ENCODE results near the gene NEDD4L. TPM values are rescaled to one million over a fixed set of nuclear protein-coding genes. Genes with fewer than 3 reads are reported as not detected.
"Not testable (repeated sequence)": the region's sequence is repeated elsewhere in the genome, so short reads cannot be mapped to it uniquely, and the experiment has no call there.

The NEDD4L gene
- total RNA-seq, 2 donors from 2014 or later, result 5.0 to 7.3 TPM

DNA sequence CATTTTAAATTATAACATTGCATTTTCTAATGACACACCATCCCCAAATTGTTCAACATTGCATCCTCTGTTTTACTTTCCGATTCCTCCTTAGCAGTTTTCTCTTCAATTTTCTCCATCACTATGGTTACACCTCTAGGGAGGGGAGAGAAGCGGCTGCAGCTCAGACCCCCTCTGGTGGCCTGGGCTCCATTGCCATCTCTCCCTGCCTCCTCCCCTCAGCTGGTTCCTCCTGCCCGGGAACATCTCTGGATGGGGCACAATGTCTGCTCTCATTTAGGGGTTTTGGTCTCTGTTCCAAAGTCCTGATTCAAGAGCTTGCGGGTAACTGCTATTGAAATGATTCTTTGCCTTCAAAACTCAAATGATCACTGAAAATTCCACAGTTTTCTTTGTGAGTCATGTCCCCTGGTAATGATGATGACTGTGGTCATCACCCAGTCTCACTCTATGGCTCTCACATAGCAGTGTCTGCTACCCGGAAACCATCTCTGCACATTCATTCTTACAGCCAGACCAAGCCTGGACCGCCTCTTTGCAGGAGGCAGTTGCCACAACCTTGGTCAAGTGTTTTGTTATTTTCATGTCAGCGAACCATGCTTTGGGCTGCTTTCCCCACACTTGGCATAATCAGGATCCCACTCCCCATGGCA lies 321.0 kb downstream of the NEDD4L start:
- no peaks in the 10 kb centered on the region for H3K27me3 Mint-ChIP-seq (ENCODE audit: low read depth)
- H3K36me3 Mint-ChIP-seq (ENCODE audit: insufficient read depth in 2 of 2), result no peaks in the 10 kb centered on the region
- H3K4me1 Mint-ChIP-seq (ENCODE audit: low read depth), result peaks cover 7% of the 10 kb centered on the region
- peak overlapping the region in 1 of 2 donors; percentile 23 for H3K4me3 Mint-ChIP-seq
- no peaks in the 10 kb centered on the region for H3K9me3 Mint-ChIP-seq
- ATAC-seq (replicated peaks in 1 of 2) (peak in 1 of 2 donors; percentile 44), DNase-seq (no peak)
- no peak overlapping the region for H3K27ac Mint-ChIP-seq

DNA sequence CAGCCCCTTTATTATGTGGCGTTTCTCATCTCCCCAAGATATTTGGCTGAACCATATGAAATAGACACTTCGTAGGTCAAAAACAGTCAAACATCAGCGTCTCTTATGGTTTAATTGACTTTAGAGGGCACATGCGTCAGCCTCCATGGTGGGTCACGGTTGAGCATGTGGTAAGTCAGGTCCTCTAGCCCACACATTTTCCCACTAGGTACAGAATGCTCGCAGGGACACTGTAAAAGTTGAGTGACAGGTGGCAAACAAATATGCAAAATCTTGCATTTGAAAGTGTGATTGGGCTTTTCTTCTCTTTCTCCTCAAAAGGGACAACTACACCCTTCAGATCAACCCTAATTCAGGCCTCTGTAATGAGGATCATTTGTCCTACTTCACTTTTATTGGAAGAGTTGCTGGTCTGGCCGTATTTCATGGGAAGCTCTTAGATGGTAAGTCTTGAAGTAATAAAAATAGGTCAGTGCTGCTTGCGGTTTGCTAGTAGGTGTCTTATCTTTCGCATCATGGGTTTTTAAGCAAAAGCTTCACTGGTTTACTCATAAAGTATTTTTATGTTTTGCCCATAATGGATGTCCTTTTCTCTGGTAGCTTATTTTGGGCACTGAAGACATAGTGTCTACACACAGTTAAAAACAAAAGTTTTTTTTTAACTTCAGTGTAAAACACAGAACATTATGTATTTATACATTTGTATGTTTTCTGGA lies 323.6 kb downstream of the NEDD4L start:
- Mint-ChIP-seq H3K27ac (no peak overlapping the region), H3K4me1 (ENCODE audit: low read depth) (peaks cover 7% of the 10 kb centered on the region), H3K4me3 (no peak overlapping the region), H3K9me3 (no peaks in the 10 kb centered on the region), H3K27me3 (ENCODE audit: low read depth) (no peaks in the 10 kb centered on the region), H3K36me3 (ENCODE audit: insufficient read depth in 2 of 2) (no peaks in the 10 kb centered on the region)
- ATAC-seq (replicated peaks in 1 of 2) (no peak), DNase-seq (no peak)

DNA sequence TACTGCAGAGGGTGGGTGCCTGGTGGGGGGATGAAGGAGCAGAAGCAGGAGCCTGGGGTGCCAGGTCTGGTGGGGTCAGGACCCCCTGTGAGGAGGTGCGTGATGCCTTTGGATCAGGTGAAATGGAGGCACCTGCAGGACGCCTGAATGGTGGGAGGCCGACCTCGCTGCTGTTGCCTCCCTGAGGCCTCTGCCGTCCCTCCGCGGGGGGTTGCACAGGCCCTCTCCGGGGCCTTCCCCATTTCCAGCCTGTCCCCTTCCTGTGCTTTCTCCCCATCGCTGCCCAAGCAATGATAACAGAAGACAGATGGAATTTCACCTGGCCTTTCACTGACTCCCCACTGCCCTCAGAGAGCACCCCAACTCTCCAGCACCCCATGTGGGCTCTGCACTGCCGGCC lies 325.6 kb downstream of the NEDD4L start:
- ATAC-seq (replicated peaks in 1 of 2), result no peak

DNA sequence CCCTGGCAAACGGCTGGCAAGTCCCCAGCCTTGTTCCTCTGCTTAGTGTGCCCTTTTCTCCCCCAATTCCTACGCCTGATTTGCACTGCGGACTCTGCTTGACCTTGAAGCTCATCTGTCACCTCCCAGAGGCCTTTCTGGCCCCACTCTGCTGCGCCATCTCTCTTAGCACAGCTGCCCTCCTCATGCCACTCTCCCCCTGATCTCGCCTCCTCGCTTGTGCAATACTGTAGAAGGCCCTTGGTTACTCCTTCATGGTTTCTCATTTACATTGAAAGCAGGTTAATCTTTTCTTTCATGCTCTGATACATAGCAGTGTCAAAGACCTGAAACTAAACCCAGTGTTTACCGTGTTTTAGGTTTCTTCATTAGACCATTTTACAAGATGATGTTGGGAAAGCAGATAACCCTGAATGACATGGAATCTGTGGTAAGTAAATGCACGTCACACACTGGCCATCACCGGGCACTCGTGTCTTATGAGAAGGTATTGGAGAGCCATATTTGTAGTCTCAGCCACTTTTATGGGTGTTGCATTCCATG lies 326.1 kb downstream of the NEDD4L start:
- Mint-ChIP-seq H3K27me3 (ENCODE audit: low read depth) (no peaks in the 10 kb centered on the region), H3K4me1 (ENCODE audit: low read depth) (no peaks in the 10 kb centered on the region), H3K27ac (no peak overlapping the region), H3K4me3 (no peak overlapping the region), H3K36me3 (ENCODE audit: insufficient read depth in 2 of 2) (no peaks in the 10 kb centered on the region), H3K9me3 (no peaks in the 10 kb centered on the region)
- DNase-seq (no peak), ATAC-seq (replicated peaks in 1 of 2) (no peak)

More for the DNA sequence above, 325.6 kb downstream of the NEDD4L start:
- no peaks in the 10 kb centered on the region for H3K4me1 Mint-ChIP-seq (ENCODE audit: low read depth)
- H3K27ac Mint-ChIP-seq, result no peak overlapping the region
- no peak for DNase-seq
- no peaks in the 10 kb centered on the region for H3K36me3 Mint-ChIP-seq (ENCODE audit: insufficient read depth in 2 of 2)
- no peak overlapping the region for H3K4me3 Mint-ChIP-seq
- no peaks in the 10 kb centered on the region for H3K9me3 Mint-ChIP-seq
- H3K27me3 Mint-ChIP-seq (ENCODE audit: low read depth), result no peaks in the 10 kb centered on the region

DNA sequence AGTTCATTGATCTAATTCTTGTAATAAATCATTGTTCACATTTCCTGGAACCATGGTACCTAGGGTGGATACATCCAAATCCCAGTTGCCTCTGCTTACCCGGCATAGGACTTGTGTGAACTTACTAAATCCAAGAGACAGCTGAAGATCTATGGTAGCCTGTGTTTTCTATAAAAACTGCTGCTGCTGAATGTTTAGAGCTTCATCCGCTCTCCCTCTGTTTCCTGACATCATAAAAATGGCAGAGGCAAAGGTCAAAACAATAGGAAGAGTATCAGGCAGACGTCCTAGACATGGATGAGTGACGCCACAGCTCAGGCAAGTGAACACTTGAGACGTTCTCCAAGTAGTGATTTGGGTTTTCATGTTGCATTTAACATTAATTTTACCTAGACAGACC lies 326.6 kb downstream of the NEDD4L start:
- no peak for DNase-seq
- H3K4me1 Mint-ChIP-seq (ENCODE audit: low read depth), result no peaks in the 10 kb centered on the region

DNA sequence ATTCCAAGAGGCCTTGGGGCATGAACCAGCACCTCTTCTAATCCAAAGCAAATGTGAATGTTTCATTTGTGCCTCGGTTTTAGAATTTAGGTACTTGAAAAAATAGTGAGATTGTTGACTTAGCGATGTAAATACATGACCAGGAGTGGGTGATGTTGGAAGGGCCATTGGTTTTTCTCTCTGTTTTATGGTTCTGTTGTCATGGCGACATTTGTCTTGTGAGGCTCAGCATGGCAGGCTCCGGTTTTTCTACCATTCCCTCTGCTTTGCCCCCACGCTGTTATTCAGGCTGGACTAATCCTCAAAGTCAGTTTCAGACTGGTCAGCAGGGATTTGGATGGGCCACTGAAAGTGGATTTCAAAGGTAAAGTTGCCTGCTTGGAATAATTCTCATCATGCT lies 329.5 kb downstream of the NEDD4L start:
- Mint-ChIP-seq H3K27me3 (ENCODE audit: low read depth) (no peaks in the 10 kb centered on the region), H3K36me3 (ENCODE audit: insufficient read depth in 2 of 2) (no peaks in the 10 kb centered on the region), H3K4me3 (no peak overlapping the region), H3K27ac (no peak overlapping the region), H3K9me3 (no peaks in the 10 kb centered on the region), H3K4me1 (ENCODE audit: low read depth) (no peaks in the 10 kb centered on the region)
- DNase-seq (no peak), ATAC-seq (replicated peaks in 1 of 2) (no peak)

More for the DNA sequence above, 326.6 kb downstream of the NEDD4L start:
- H3K36me3 Mint-ChIP-seq (ENCODE audit: insufficient read depth in 2 of 2), result no peaks in the 10 kb centered on the region
- no peaks in the 10 kb centered on the region for H3K9me3 Mint-ChIP-seq
- ATAC-seq (replicated peaks in 1 of 2), result no peak
- no peak overlapping the region for H3K27ac Mint-ChIP-seq
- no peaks in the 10 kb centered on the region for H3K27me3 Mint-ChIP-seq (ENCODE audit: low read depth)
- no peak overlapping the region for H3K4me3 Mint-ChIP-seq

DNA sequence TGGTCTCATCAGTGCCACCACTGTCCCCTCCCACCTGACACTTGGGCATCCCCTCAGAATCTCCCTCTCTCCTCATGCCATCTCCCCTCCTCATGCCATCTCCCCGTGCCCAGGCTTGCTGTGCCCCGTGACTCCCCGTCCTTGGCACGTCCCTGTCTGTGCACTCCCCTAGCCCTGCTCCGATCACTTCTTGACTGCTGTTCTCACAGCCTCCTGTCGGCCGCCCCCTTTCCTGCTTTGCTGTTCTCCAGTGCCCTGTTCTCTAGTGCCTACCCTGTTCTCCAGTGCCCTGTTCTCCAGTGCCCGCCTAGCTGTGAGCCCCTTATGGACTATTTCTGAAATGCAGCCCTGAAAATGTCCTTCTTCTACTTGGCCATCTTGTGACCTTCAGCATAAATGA lies 331.0 kb downstream of the NEDD4L start:
- H3K4me3 Mint-ChIP-seq, result no peak overlapping the region
- no peaks in the 10 kb centered on the region for H3K9me3 Mint-ChIP-seq
- H3K27ac Mint-ChIP-seq, result no peak overlapping the region
- no peaks in the 10 kb centered on the region for H3K36me3 Mint-ChIP-seq (ENCODE audit: insufficient read depth in 2 of 2)
- ATAC-seq (replicated peaks in 1 of 2) (no peak), DNase-seq (no peak)
- no peaks in the 10 kb centered on the region for H3K4me1 Mint-ChIP-seq (ENCODE audit: low read depth)
- no peaks in the 10 kb centered on the region for H3K27me3 Mint-ChIP-seq (ENCODE audit: low read depth)

DNA sequence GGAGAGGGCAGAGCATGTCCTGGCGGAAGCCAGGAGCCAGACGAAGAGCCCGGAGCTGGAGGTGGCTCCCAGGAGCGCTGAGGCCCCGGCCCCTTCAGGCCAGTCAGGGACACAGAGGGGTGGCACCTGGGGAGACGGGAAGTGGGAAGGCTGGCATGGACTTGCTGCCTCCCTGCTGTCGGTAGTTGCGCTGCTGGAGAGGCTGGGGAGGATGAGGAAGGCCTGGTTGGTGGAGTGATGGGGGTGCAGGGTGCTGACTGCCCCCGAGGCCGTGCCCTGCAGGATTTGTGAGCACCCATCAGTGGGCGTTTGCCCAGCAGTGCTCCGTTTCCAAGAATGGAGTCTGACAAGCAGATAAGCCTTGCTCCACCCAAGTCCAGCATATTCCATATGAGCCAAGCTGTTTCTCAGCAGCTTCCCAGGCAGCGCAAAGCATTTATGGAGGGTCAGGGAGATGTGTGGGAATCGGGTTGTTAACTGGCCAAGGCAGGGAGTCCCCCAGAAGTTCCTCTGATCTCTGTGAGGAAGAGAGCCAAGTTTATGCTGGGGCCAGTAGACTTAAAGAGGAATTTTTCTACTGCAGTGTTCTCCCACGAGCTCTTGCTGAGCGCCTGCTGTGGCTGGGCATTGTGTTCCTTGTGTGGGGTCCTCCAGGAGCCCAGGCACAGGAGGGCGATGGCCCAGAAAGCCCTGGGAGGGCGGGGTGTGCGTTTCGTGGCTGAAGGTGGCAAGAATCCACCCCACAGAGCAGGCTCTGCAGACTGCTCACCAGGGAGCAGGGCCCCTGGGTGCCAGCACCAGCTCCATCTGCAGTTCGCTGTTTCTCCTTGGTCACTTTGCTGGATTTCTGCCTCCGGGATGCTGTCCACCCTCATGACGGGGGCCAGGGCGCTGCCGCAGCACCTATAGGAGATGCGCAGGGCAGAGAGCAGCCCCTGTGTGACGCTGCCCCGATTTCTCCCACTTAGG lies 334.7 kb downstream of the NEDD4L start:
- no peaks in the 10 kb centered on the region for H3K4me1 Mint-ChIP-seq (ENCODE audit: low read depth)
- no peak for DNase-seq
- no peaks in the 10 kb centered on the region for H3K36me3 Mint-ChIP-seq (ENCODE audit: insufficient read depth in 2 of 2)
- no peaks in the 10 kb centered on the region for H3K27me3 Mint-ChIP-seq (ENCODE audit: low read depth)
- no peaks in the 10 kb centered on the region for H3K9me3 Mint-ChIP-seq
- no peak overlapping the region for H3K4me3 Mint-ChIP-seq
- ATAC-seq (replicated peaks in 1 of 2), result no peak
- no peak overlapping the region for H3K27ac Mint-ChIP-seq

DNA sequence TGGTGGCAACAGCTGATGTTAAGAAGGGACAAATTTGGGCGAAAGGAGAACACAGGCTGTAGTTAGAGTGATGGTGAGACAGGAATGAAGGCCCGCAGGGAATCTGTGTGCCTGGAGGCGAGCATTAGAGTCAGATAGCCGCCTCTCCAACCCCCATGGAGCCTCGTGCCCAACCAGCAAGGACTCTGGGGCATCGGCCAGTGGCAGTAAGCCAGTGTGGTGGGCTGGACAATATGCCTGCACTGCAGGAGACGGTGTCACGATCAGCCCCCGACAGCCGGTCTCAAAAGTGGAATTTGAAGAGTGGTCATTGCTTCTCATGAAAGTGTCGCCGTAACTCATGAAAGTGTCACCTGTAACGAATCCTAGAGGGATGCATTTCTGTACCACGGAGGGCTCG lies 335.4 kb downstream of the NEDD4L start:
- H3K9me3 Mint-ChIP-seq, result no peaks in the 10 kb centered on the region
- DNase-seq, result no peak
- H3K4me3 Mint-ChIP-seq, result no peak overlapping the region
- no peak for ATAC-seq (replicated peaks in 1 of 2)
- no peaks in the 10 kb centered on the region for H3K36me3 Mint-ChIP-seq (ENCODE audit: insufficient read depth in 2 of 2)
- no peaks in the 10 kb centered on the region for H3K27me3 Mint-ChIP-seq (ENCODE audit: low read depth)
- H3K4me1 Mint-ChIP-seq (ENCODE audit: low read depth), result no peaks in the 10 kb centered on the region
- H3K27ac Mint-ChIP-seq, result no peak overlapping the region

DNA sequence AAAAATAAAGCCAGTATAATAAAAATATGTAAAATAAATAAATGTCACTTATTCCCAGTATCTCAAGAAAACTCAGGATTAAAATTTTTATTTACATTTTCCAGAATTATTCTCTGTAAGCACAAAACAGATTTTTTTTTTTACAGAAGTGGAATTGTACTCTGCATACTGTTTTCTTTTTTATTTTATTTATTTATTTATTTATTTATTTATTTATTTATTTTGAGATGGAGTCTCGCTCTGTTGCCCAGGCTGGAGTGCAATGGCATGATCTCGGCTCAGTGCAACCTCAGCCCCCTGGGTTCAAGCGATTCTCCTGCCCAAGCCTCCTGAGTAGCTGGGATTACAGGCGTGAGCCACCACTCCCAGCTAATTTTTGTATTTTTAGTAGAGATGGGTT lies 336.1 kb downstream of the NEDD4L start:
- not testable (repeated sequence) for H3K36me3 Mint-ChIP-seq (ENCODE audit: insufficient read depth in 2 of 2); H3K27ac Mint-ChIP-seq; DNase-seq; H3K27me3 Mint-ChIP-seq (ENCODE audit: low read depth); H3K9me3 Mint-ChIP-seq; H3K4me3 Mint-ChIP-seq; H3K4me1 Mint-ChIP-seq (ENCODE audit: low read depth); ATAC-seq (replicated peaks in 1 of 2)

DNA sequence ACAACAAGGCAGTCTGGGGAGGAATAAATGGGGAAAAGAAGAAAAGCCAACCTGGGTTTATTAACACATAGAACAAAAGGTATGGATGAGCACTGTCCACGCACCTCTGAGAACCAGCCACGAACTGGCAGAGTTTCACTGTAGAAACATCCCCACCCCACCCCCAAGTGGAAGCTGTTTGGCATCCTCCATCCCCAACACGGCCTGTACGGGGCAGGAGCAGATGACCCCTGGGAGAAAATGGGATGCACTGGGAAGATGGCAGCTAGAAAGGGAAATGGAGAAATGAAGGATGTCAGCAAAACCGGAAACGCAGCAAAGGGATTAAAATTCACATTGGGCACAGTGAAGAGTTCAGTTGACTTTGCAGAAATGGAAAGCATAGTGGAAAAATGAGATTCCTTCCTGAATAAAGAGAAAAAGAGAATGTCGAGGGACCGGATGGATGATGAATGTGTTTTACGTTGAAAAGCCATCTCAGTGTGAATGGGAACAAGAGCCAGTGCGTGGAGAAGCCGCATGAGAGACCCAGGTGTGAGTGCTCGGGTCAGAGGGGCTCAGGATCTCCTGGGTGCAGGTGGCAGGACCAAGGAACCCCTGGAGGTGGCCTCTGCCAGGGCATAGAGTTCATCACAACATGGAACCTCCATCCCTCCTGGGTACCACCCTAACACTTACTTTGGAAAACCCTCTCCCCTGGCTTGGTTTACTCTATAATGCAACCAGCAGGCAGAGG lies 337.8 kb downstream of the NEDD4L start:
- Mint-ChIP-seq H3K4me1 (ENCODE audit: low read depth) (no peaks in the 10 kb centered on the region), H3K9me3 (no peaks in the 10 kb centered on the region), H3K27ac (no peak overlapping the region), H3K36me3 (ENCODE audit: insufficient read depth in 2 of 2) (no peaks in the 10 kb centered on the region), H3K27me3 (ENCODE audit: low read depth) (no peaks in the 10 kb centered on the region), H3K4me3 (no peak overlapping the region)
- no peak for DNase-seq
- no peak for ATAC-seq (replicated peaks in 1 of 2)

DNA sequence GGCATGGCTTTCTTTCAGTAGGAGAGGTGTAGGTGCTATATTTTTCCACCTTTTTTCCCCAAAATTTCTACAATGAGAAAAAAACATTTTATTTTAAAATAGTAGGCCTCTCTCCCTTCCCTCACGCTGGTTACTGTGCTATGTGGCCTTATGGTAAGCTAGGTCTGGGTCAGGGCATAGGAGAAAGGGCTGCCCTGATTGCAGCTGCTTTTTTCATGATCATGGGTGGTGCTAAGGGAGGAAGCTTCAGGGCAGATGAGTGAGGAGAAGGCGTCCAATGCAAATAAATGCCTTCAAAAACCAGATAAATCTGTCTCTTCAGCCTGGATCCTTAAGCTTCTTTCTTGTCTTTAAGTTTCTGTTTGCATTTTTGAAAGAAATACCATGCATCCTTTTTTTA lies 338.4 kb downstream of the NEDD4L start:
- Mint-ChIP-seq H3K27ac (no peak overlapping the region), H3K36me3 (ENCODE audit: insufficient read depth in 2 of 2) (no peaks in the 10 kb centered on the region), H3K9me3 (no peaks in the 10 kb centered on the region), H3K27me3 (ENCODE audit: low read depth) (no peaks in the 10 kb centered on the region), H3K4me1 (ENCODE audit: low read depth) (no peaks in the 10 kb centered on the region), H3K4me3 (no peak overlapping the region)
- DNase-seq (no peak), ATAC-seq (replicated peaks in 1 of 2) (no peak)

Data from activated T-cell treated with anti-CD3 and anti-CD28 coated beads, Interleukin-2, amount 50 U/mL, for 72 hours (primary cell).